Choroid plexus epithelial cell (primary cell): ENCODE measurements around the gene CPLX1.

Experiments
- DNase-seq: peaks from one replicate; pipeline ENCODE4 v3.0.0-alpha.2; 2010; ENCODE audit warnings: low read depth
- H3K4me3 ChIP-seq: 2 replicates; pipeline ENCODE4 v1.5.1; 2011; ENCODE audit warnings: low read depth, mild to moderate bottlenecking, control low read depth, low read length, moderate library complexity
- TF ChIP-seq, protein P1 (sequence below): conservative IDR thresholded peaks from 2 replicates; pipeline ENCODE4 v1.5.1; 2011; ENCODE audit warnings: low read depth, mild to moderate bottlenecking, control low read depth, inconsistent platforms, low read length, moderate library complexity

The CPLX1 gene

GRCh38 chr4:849478-850175, 23.7 kb upstream of the CPLX1 start:
- no peak overlapping the region for H3K4me3 ChIP-seq
- TF ChIP-seq, protein P1, sequence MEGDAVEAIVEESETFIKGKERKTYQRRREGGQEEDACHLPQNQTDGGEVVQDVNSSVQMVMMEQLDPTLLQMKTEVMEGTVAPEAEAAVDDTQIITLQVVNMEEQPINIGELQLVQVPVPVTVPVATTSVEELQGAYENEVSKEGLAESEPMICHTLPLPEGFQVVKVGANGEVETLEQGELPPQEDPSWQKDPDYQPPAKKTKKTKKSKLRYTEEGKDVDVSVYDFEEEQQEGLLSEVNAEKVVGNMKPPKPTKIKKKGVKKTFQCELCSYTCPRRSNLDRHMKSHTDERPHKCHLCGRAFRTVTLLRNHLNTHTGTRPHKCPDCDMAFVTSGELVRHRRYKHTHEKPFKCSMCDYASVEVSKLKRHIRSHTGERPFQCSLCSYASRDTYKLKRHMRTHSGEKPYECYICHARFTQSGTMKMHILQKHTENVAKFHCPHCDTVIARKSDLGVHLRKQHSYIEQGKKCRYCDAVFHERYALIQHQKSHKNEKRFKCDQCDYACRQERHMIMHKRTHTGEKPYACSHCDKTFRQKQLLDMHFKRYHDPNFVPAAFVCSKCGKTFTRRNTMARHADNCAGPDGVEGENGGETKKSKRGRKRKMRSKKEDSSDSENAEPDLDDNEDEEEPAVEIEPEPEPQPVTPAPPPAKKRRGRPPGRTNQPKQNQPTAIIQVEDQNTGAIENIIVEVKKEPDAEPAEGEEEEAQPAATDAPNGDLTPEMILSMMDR, result no peak
- no peak for DNase-seq

DNA sequence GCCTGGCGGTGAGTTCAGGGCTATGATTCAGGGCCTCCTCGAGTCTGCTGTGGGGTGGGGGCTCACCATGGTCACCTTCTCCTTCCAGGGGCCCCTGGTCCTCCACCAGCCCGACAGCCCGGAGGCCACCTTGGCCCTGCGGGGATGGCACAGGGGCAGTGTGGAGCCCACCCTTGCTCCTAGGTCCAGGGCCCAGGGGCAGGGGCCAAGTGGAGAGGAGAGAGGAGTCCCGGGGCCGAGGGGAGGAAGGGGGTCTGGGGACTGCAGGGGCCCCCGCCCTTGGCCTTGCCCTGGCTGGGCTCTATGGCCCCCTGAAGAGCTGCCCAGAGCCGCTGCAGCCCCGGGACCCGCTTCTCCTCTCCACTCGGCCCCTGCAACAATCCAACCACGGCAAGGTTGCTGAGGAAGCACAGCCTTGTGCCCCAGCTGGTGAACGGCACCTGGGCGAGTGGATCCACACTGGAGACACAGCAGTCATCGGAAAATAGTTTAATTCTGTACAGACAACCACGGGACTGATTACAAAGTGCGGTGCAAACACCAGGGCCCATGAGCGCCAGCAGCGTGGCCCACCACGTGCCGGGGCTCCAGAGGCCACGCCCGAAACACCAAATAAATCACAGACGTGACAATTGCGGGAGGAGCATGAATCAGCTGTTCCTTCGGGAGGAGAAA, 23.0 kb upstream of the CPLX1 start:
- TF ChIP-seq, protein P1, result no peak
- no peak for DNase-seq

GRCh38 chr4:848307-848691, 22.4 kb upstream of the CPLX1 start:
- H3K4me3 ChIP-seq, result no peak overlapping the region
- TF ChIP-seq, protein P1, result no peak
- no peak for DNase-seq

More for the DNA sequence above, 23.0 kb upstream of the CPLX1 start:
- H3K4me3 ChIP-seq, result no peak overlapping the region

GRCh38 chr4:845836-846251, 19.9 kb upstream of the CPLX1 start:
- TF ChIP-seq, protein P1, result no peak
- H3K4me3 ChIP-seq, result no peak overlapping the region
- peak; percentile 33 for DNase-seq

DNA sequence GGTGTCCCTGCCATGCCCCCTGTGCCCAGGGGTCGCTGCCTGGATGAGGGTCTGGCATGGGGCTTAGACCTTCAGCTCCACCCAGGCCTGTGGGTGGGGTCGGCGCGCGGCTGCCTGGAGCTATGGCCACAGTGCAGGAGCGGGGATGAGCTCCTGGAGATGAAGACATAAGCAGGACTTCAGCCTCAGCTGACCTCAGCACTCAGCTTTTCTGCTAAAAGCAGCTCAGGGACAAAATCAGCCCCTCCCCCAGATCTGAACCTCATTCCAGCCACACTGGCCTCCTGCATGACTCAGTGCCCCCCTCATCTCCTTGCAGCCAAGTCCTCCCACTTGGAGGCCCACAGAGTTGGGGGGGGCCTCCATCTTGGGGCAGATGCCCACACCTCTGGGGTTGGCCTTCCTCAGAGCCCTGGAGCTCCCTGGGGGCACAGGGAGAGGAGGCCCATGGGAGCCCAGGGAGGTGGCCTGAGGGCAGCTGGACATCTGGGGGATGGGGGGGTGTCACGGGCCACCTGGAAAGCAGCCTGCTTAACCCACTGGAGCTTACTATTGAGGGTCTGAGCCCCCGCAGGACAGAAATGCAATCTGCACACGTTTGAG, 19.4 kb upstream of the CPLX1 start:
- TF ChIP-seq, protein P1, result no peak
- no peak overlapping the region for H3K4me3 ChIP-seq
- peak; percentile 51 for DNase-seq

DNA sequence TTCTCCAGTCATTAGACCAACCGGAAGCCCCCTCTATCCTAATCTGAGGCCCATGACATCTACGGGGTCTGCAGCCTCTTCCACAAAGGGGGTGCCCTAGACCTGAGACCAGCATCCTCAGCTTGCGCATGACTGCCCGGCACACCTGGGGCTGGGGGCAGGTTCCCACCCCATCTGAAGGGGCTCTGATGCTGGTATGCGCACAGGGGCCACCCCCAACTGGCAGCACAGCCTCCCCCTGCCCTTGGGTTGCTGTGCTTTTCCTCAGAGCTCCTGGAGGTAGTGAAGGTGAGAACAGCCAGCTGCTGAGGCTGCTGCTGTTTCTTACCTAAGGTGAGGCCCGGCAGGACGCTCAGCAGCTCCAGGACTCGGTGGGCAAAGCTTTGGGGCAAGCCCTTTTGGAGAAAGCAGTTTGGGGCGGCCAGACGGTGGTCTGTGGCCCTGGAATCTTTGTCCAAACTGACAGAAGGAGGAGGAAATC, 18.9 kb upstream of the CPLX1 start:
- TF ChIP-seq, protein P1, result no peak
- no peak overlapping the region for H3K4me3 ChIP-seq
- no peak for DNase-seq
